Retinal pigment epithelial cell (primary cell): ENCODE measurements around the gene GSC.
"Not testable (repeated sequence)": the region's sequence is repeated elsewhere in the genome, so short reads cannot be mapped to it uniquely, and the experiment has no call there.

Source experiments
- DNase-seq: peaks from one replicate; pipeline ENCODE4 v3.0.0-alpha.2; 2010; ENCODE audit warnings: low read depth
- H3K4me3 ChIP-seq: 2 replicates; pipeline ENCODE4 v1.5.1; 2011; ENCODE audit warnings: mild to moderate bottlenecking, low read length, control low read depth, moderate library complexity
- CTCF ChIP-seq: conservative IDR thresholded peaks from 2 replicates; pipeline ENCODE4 v1.5.1; 2011; ENCODE audit warnings: low read depth, low read length, control low read depth, inconsistent platforms

The GSC gene

GRCh38 chr14:94769391-94770250 is at the start of gene GSC:
TSS of gene GSC (minus strand) at chr14:94770113. CDS start at chr14:94770015, 98 bp downstream.
- peak within 1 kb of the TSS; percentile 17 for H3K4me3 ChIP-seq
- no peak for DNase-seq
- TF ChIP-seq CTCF: no peak

DNA sequence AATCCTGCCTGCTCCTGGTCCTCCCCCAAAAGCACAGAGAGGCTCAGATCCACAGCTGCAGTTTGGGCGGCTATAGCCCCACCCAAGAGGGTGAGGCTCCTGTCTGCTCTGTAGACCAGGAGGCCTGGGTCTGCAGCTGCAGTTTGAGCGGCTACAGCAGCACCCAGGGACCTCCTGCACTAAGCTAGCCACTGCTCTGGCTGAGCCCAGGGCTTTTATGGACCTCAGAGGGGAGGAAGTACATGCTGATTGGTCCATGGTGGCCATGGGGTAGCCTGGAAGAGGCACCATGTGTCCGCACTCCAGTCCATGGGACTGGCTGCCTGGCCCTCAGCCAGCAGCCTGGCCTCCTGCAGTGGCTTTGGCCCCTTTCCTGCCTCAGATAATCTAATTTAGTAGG is 49.6 kb upstream of the GSC start:
- H3K4me3 ChIP-seq: no peak overlapping the region
- no peak for TF ChIP-seq CTCF
- DNase-seq: no peak

GRCh38 chr14:94816113-94816512 is 46.2 kb upstream of the GSC start:
- no peak for TF ChIP-seq CTCF
- H3K4me3 ChIP-seq: no peak overlapping the region
- DNase-seq: no peak

- no peak overlapping the region for H3K4me3 ChIP-seq
- TF ChIP-seq CTCF: no peak
- peak; percentile 2 for DNase-seq
Observed at GRCh38 chr14:94805680-94806288, 35.9 kb upstream of the GSC start.

DNA sequence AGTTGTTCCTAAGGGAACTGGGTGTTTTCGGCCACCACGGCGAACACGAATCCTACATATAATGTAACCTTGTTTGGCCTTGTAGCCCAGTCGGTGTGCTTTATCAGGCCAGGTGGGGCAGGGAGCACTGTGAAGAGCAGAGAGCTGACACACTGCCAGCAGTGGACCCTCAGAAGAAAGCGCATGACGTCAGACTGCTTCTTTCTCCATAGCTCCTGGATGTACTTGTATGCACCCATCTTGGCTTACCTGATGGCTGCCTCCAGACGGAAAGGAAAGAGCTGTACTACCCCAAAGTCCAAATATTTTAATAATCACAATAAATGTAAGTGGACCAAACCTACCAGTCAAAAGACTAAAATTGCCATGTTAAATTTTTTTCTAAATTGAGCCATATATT is 31.3 kb upstream of the GSC start:
- TF ChIP-seq CTCF: no peak
- DNase-seq: no peak
- H3K4me3 ChIP-seq: no peak overlapping the region

- not testable (repeated sequence) for DNase-seq, H3K4me3 ChIP-seq
Observed at GRCh38 chr14:94800764-94801163, 30.9 kb upstream of the GSC start.

GRCh38 chr14:94797887-94798286 is 28.0 kb upstream of the GSC start:
- no peak for DNase-seq
- H3K4me3 ChIP-seq: no peak overlapping the region
- TF ChIP-seq CTCF: no peak
